GM12873 (cell line): ENCODE results near the gene HMX1.

Experiments
- CTCF ChIP-seq: IDR thresholded peaks from 2 replicates; pipeline ENCODE4 v1.5.1; 2012; ENCODE audit warnings: low read depth, mild to moderate bottlenecking, moderate library complexity, low read length, control low read depth; ENCODE audit not compliant: insufficient read depth; ENCODE audit errors: missing control alignments

Gene HMX1

GRCh38 chr4:8869002-8869897 lies 2.4 kb downstream of the HMX1 start:
- no peak for TF ChIP-seq CTCF

GRCh38 chr4:8868321-8869001 lies 3.2 kb downstream of the HMX1 start:
- no peak for TF ChIP-seq CTCF

- no peak for TF ChIP-seq CTCF
Measured at GRCh38 chr4:8867624-8868320, 3.9 kb downstream of the HMX1 start.

- no peak for TF ChIP-seq CTCF
Measured at GRCh38 chr4:8866828-8867623, 4.6 kb downstream of the HMX1 start.

DNA sequence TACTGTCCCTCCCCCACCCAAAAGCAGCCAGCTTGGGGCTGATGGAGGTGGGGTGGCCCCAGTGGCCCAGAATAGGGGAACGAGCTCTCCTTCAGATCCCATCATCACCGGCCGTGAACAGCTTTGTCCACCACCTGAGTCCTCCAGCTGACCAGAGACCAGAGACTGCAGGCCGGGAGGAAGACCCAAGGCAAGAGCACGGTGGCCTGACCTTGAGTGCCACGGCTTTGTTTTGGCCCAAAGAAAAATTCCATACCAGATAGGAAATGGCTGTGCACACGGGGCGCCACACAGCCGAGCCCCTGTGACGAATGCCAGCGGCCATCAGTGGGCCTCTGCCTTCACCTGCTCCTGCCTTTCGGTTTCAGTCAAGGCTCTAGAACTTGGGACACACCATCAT lies 5.2 kb downstream of the HMX1 start:
- TF ChIP-seq CTCF: no peak

DNA sequence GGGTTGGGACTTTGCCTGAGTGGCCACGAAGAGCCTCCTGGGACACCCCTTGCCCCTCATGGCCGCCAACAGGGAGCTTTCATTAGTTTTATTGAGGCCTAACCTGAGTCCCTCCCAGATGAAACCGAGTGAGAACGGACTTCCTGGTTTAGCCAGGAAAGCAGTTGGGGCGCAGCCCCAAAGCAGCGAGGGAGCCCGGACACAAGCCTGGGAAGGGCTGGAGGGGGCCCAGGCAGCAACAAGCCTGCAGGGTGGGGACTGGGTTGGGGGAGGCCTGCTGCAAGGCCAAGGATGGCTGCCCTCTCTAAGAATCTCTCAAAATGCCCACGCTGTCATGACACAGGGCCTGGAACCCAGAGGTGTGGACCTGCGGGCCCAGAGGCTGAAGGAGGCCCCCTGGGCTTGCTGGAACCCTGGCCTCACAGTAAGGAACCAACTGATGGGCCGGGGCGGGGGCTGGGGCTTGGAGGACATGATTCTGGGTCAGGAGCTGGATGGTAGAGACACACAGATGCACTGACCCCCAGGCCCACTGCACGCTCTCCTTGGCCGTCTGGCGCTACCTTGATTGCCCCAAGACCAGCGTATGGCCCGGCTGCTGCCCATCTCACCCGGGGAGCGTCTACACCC lies 5.8 kb downstream of the HMX1 start:
- TF ChIP-seq CTCF: no peak
